NOMO-1 treated with dmso at 0.1 percent for 144 hours (cell line): Measurements from ENCODE around the gene HSPBP1.

Experiments
- DNase-seq: peaks from one replicate; lab custom pipeline; 2025; ENCODE audit not compliant: unreplicated experiment; lab: John Stamatoyannopoulos, UW

The HSPBP1 gene

GRCh38 chr19:55255618-55256423 is 24.1 kb downstream of the HSPBP1 start:
- no peak for DNase-seq

- DNase-seq = no peak
Observed at GRCh38 chr19:55254625-55254977, 25.3 kb downstream of the HSPBP1 start.

GRCh38 chr19:55253842-55254624 is 25.9 kb downstream of the HSPBP1 start:
- peak; percentile 83 for DNase-seq

- DNase-seq = no peak
Observed at GRCh38 chr19:55252760-55253663, 26.9 kb downstream of the HSPBP1 start.

GRCh38 chr19:55251341-55252081 is 28.4 kb downstream of the HSPBP1 start:
- no peak for DNase-seq

GRCh38 chr19:55250262-55251036 is 29.5 kb downstream of the HSPBP1 start:
- DNase-seq = no peak

- no peak for DNase-seq
Observed at GRCh38 chr19:55249841-55250240, 30.1 kb downstream of the HSPBP1 start.

GRCh38 chr19:55248704-55249103 is 31.2 kb downstream of the HSPBP1 start:
- no peak for DNase-seq

GRCh38 chr19:55248166-55248675 is 31.7 kb downstream of the HSPBP1 start:
- no peak for DNase-seq

- no peak for DNase-seq
Observed at GRCh38 chr19:55247621-55248099, 32.2 kb downstream of the HSPBP1 start.

- DNase-seq = no peak
Observed at GRCh38 chr19:55246462-55247451, 33.2 kb downstream of the HSPBP1 start.

GRCh38 chr19:55245236-55245904 is 34.5 kb downstream of the HSPBP1 start:
- no peak for DNase-seq

- DNase-seq = no peak
Observed at GRCh38 chr19:55244004-55244680, 35.8 kb downstream of the HSPBP1 start.

- DNase-seq = no peak
Observed at GRCh38 chr19:55242517-55242916, 37.4 kb downstream of the HSPBP1 start.

GRCh38 chr19:55241935-55242464 is 37.9 kb downstream of the HSPBP1 start:
- DNase-seq = no peak

GRCh38 chr19:55241143-55241934 is 38.6 kb downstream of the HSPBP1 start:
- no peak for DNase-seq
